Measurements from ENCODE around the gene ZC3H7A.

DNA sequence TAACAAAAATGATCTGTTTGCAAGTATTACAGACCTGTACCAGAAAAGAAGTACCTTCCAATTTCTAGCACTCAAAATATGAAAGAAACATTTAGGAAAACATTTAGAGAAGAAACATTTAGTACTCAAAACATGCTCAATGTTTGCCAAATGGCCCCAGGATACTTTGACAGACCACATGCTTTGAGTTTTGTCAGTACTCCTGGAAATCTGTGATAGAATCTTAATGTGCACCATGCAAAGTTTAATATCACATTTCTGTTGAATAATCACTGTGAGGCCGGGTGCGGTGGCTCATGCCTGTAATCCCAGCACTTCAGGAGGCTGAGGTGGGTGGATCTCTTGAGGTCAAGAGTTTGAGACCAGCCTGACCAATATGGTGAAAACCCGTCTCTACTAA is 8.5 kb upstream of the ZC3H7A start:
- TF ChIP-seq, protein P1, sequence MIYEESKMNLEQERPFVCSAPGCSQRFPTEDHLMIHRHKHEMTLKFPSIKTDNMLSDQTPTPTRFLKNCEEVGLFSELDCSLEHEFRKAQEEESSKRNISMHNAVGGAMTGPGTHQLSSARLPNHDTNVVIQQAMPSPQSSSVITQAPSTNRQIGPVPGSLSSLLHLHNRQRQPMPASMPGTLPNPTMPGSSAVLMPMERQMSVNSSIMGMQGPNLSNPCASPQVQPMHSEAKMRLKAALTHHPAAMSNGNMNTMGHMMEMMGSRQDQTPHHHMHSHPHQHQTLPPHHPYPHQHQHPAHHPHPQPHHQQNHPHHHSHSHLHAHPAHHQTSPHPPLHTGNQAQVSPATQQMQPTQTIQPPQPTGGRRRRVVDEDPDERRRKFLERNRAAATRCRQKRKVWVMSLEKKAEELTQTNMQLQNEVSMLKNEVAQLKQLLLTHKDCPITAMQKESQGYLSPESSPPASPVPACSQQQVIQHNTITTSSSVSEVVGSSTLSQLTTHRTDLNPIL (CRISPR knock-in tag; IDR thresholded peaks at IDR 0.05; ENCODE audit: low read depth), result no peak
- no peak for TF ChIP-seq TOX (CRISPR knock-in tag; IDR thresholded peaks at IDR 0.05; ENCODE audit: borderline replicate concordance)
- no peak for TF ChIP-seq RARB (CRISPR knock-in tag; IDR thresholded peaks at IDR 0.05)
- no peak for TF ChIP-seq ZNF8 (CRISPR knock-in tag; IDR thresholded peaks at IDR 0.05)
- no peak for TF ChIP-seq ARNTL (CRISPR knock-in tag; IDR thresholded peaks at IDR 0.05; ENCODE audit: borderline replicate concordance, low read depth)
- TF ChIP-seq BACH2 (CRISPR knock-in tag; IDR thresholded peaks at IDR 0.05; ENCODE audit: borderline replicate concordance), result no peak
- peak; percentile 54; the same call in 1 of the 2 replicates for TF ChIP-seq TCF4 (CRISPR knock-in tag; IDR thresholded peaks at IDR 0.05; ENCODE audit: borderline replicate concordance)
- no peak for TF ChIP-seq ZFP3 (CRISPR knock-in tag; IDR thresholded peaks at IDR 0.05)
- TF ChIP-seq, protein P2, sequence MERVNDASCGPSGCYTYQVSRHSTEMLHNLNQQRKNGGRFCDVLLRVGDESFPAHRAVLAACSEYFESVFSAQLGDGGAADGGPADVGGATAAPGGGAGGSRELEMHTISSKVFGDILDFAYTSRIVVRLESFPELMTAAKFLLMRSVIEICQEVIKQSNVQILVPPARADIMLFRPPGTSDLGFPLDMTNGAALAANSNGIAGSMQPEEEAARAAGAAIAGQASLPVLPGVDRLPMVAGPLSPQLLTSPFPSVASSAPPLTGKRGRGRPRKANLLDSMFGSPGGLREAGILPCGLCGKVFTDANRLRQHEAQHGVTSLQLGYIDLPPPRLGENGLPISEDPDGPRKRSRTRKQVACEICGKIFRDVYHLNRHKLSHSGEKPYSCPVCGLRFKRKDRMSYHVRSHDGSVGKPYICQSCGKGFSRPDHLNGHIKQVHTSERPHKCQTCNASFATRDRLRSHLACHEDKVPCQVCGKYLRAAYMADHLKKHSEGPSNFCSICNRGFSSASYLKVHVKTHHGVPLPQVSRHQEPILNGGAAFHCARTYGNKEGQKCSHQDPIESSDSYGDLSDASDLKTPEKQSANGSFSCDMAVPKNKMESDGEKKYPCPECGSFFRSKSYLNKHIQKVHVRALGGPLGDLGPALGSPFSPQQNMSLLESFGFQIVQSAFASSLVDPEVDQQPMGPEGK (CRISPR knock-in tag; IDR thresholded peaks at IDR 0.05; ENCODE audit: borderline replicate concordance), result no peak
- no peak for TF ChIP-seq ZNF70 (CRISPR knock-in tag; IDR thresholded peaks at IDR 0.05)
- no peak for TF ChIP-seq ISL1 (CRISPR knock-in tag; IDR thresholded peaks at IDR 0.05)
- no peak for TF ChIP-seq GLIS3 (CRISPR knock-in tag; IDR thresholded peaks at IDR 0.05)
- TF ChIP-seq, protein P3, sequence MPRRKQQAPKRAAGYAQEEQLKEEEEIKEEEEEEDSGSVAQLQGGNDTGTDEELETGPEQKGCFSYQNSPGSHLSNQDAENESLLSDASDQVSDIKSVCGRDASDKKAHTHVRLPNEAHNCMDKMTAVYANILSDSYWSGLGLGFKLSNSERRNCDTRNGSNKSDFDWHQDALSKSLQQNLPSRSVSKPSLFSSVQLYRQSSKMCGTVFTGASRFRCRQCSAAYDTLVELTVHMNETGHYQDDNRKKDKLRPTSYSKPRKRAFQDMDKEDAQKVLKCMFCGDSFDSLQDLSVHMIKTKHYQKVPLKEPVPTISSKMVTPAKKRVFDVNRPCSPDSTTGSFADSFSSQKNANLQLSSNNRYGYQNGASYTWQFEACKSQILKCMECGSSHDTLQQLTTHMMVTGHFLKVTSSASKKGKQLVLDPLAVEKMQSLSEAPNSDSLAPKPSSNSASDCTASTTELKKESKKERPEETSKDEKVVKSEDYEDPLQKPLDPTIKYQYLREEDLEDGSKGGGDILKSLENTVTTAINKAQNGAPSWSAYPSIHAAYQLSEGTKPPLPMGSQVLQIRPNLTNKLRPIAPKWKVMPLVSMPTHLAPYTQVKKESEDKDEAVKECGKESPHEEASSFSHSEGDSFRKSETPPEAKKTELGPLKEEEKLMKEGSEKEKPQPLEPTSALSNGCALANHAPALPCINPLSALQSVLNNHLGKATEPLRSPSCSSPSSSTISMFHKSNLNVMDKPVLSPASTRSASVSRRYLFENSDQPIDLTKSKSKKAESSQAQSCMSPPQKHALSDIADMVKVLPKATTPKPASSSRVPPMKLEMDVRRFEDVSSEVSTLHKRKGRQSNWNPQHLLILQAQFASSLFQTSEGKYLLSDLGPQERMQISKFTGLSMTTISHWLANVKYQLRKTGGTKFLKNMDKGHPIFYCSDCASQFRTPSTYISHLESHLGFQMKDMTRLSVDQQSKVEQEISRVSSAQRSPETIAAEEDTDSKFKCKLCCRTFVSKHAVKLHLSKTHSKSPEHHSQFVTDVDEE (CRISPR knock-in tag; IDR thresholded peaks at IDR 0.05), result no peak

Data from SK-N-SH treated with all-trans-retinoic acid at 6 μM for 48 hours (cell line).